HL-60 (cell line): ENCODE measurements around the gene ZNF354B.

Experiments
- DNase-seq, 2 experiments: peaks; one replicate each; pipeline ENCODE4 v3.0.0-alpha.2; 2010 to 2020; ENCODE audit warnings: low read depth in 1 of 2, low spot score in 1 of 2
- H3K27ac ChIP-seq: fragments of 250-450 bp; sonication (Bioruptor Pico); replicated peaks from 2 replicates; pipeline ENCODE4 v1.5.1; 2020; ENCODE audit warnings: mild to moderate bottlenecking, moderate library complexity
- H3K27me3 ChIP-seq: fragments of 250-450 bp; sonication (Bioruptor Pico); 2 replicates; pipeline ENCODE4 v1.5.1; 2021; ENCODE audit warnings: mild to moderate bottlenecking, moderate library complexity; ENCODE audit not compliant: insufficient read depth, poor library complexity, severe bottlenecking
- H3K4me3 ChIP-seq: replicated peaks from 2 replicates; pipeline ENCODE4 v1.5.1; 2011; ENCODE audit warnings: mild to moderate bottlenecking, control low read depth, low read length; ENCODE audit not compliant: insufficient read depth
- CTCF ChIP-seq: IDR thresholded peaks from one replicate; pipeline ENCODE4 v1.5.1; 2011; ENCODE audit warnings: low read length, control low read depth, inconsistent platforms; ENCODE audit not compliant: insufficient read depth
- GABPA ChIP-seq: IDR thresholded peaks from 2 replicates; pipeline ENCODE4 v1.6.1; 2012; ENCODE audit warnings: low read depth
- POLR2AphosphoS5 ChIP-seq: IDR thresholded peaks from 2 replicates; pipeline ENCODE4 v1.6.1; 2012; ENCODE audit warnings: low read depth
- REST ChIP-seq: IDR thresholded peaks from 2 replicates; pipeline ENCODE4 v1.6.1; 2012; ENCODE audit warnings: low read depth; ENCODE audit not compliant: insufficient replicate concordance
- SPI1 ChIP-seq: IDR thresholded peaks from 2 replicates; pipeline ENCODE4 v1.6.1; 2012; ENCODE audit warnings: low read depth, mild to moderate bottlenecking, borderline replicate concordance

Gene ZNF354B

GRCh38 chr5:178902849-178903248 lies 43.1 kb downstream of the ZNF354B start:
- no peak for TF ChIP-seq CTCF
- TF ChIP-seq REST, result no peak
- no peak for TF ChIP-seq SPI1
- no peak for TF ChIP-seq GABPA
- no peak for TF ChIP-seq POLR2AphosphoS5
- no peak for DNase-seq
- Histone ChIP-seq H3K27ac (no peak overlapping the region), H3K4me3 (no peak overlapping the region), H3K27me3 (no peaks in the 10 kb centered on the region)

GRCh38 chr5:178931846-178932760 lies 72.3 kb downstream of the ZNF354B start:
- H3K4me3 ChIP-seq, result no peak overlapping the region

More at GRCh38 chr5:178931846-178932760, 72.3 kb downstream of the ZNF354B start:
- TF ChIP-seq REST, result no peak
- TF ChIP-seq POLR2AphosphoS5, result no peak
- TF ChIP-seq SPI1, result no peak
- TF ChIP-seq CTCF, result no peak
- no peak for TF ChIP-seq GABPA
- Histone ChIP-seq H3K27ac (no peak overlapping the region), H3K27me3 (no peaks in the 10 kb centered on the region)
- DNase-seq, result no peak
